Measurements from ENCODE around the gene DUSP16.

DNA sequence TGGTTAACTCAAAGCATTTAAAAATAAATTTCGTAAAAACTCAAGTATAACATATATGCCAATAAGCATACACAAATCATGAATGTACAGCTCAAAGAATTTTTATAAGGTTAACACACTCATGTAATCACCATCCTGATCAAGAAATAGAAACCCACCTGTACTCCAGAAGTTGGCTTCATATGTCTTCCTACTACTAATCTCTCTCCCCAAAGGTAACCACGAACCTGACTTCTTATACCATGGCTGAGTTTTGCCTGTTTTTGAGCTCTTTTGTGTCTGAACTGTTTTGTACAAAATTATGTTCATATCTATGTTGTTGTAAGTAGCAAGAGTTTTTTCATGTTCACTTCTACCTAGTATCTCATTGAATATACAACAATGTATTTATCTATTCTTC lies 18.7 kb downstream of the DUSP16 start:
- TF ChIP-seq, protein P1, sequence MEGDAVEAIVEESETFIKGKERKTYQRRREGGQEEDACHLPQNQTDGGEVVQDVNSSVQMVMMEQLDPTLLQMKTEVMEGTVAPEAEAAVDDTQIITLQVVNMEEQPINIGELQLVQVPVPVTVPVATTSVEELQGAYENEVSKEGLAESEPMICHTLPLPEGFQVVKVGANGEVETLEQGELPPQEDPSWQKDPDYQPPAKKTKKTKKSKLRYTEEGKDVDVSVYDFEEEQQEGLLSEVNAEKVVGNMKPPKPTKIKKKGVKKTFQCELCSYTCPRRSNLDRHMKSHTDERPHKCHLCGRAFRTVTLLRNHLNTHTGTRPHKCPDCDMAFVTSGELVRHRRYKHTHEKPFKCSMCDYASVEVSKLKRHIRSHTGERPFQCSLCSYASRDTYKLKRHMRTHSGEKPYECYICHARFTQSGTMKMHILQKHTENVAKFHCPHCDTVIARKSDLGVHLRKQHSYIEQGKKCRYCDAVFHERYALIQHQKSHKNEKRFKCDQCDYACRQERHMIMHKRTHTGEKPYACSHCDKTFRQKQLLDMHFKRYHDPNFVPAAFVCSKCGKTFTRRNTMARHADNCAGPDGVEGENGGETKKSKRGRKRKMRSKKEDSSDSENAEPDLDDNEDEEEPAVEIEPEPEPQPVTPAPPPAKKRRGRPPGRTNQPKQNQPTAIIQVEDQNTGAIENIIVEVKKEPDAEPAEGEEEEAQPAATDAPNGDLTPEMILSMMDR (IDR thresholded peaks at IDR 0.05), result no peak
- no peak for TF ChIP-seq EZH2 (IDR thresholded peaks at IDR 0.05)

Measured in neural progenitor cell (in vitro differentiated cells).